Karpas-422 (cell line): ENCODE data around the gene EVX2. TPM values are rescaled to one million over a fixed set of nuclear protein-coding genes. Genes with fewer than 3 reads are reported as not detected.

Experiments used
- DNase-seq: peaks from one replicate; pipeline ENCODE4 v3.0.0-alpha.2; 2015
- H2AFZ ChIP-seq: fragments of 200-600 bp; sonication (generic); 2 replicates; pipeline ENCODE4 v1.6.1; 2014; ENCODE audit warnings: antibody characterized with exemption, low read length, mixed read lengths
- H3K27ac ChIP-seq: fragments of 200-600 bp; sonication (generic); 2 replicates; pipeline ENCODE4 v1.5.1; 2014; ENCODE audit warnings: mild to moderate bottlenecking, low read length, moderate library complexity
- H3K27me3 ChIP-seq: fragments of 200-600 bp; sonication (generic); 2 replicates; pipeline ENCODE4 v1.6.1; 2014; ENCODE audit warnings: low read length, mixed read lengths
- H3K36me3 ChIP-seq: fragments of 200-600 bp; sonication (generic); 2 replicates; pipeline ENCODE4 v1.6.1; 2014; ENCODE audit warnings: low read length, mixed read lengths; ENCODE audit not compliant: insufficient read depth
- H3K4me1 ChIP-seq: fragments of 200-600 bp; sonication (generic); 2 replicates; pipeline ENCODE4 v1.6.1; 2014; ENCODE audit warnings: mild to moderate bottlenecking, low read length, mixed read lengths
- H3K4me2 ChIP-seq: fragments of 200-600 bp; sonication (generic); 2 replicates; pipeline ENCODE4 v1.6.1; 2014; ENCODE audit warnings: low read length, low read depth, mild to moderate bottlenecking; ENCODE audit not compliant: poor library complexity, severe bottlenecking
- H3K4me3 ChIP-seq: fragments of 200-600 bp; sonication (generic); 2 replicates; pipeline ENCODE4 v1.5.1; 2014; ENCODE audit warnings: mild to moderate bottlenecking, antibody characterized with exemption, low read length, mixed read lengths
- H3K79me2 ChIP-seq: fragments of 200-600 bp; sonication (generic); 2 replicates; pipeline ENCODE4 v1.6.1; 2014; ENCODE audit warnings: mild to moderate bottlenecking, low read length, mixed read lengths
- H3K9ac ChIP-seq: fragments of 200-600 bp; sonication (generic); 2 replicates; pipeline ENCODE4 v1.6.0; 2014; ENCODE audit warnings: low read length
- H3K9me2 ChIP-seq: fragments of 200-600 bp; sonication (generic), shearing (Covaris generic); replicated peaks from 2 replicates; pipeline ENCODE4 v1.6.0; 2014; ENCODE audit warnings: mild to moderate bottlenecking, low read length, moderate library complexity; ENCODE audit not compliant: insufficient read depth
- H3K9me3 ChIP-seq: fragments of 300-700, 200-600 bp; sonication (generic); 2 replicates; pipeline ENCODE4 v1.6.1; 2014; ENCODE audit warnings: low read length, mixed read lengths
- H4K20me1 ChIP-seq: fragments of 200-600 bp; sonication (generic); 2 replicates; pipeline ENCODE4 v1.6.1; 2014; ENCODE audit warnings: mild to moderate bottlenecking, antibody characterized with exemption, low read length, low read depth; ENCODE audit not compliant: insufficient read depth
- total RNA-seq: library from RNA; depleted of rRNA; stranded (reverse); fragments of >200 nt; shearing (Covaris generic); gene quantifications from 2 replicates; pipeline ENCODE4 v1.2.3, GENCODE V29; 2014; ENCODE audit warnings: low replicate concordance

Gene EVX2
- total RNA-seq, 1 experiment from 2014 or later, result not detected

- Histone ChIP-seq H3K9me3 (no peaks in the 10 kb centered on the region), H3K27ac (no peak overlapping the region), H3K4me1 (no peaks in the 10 kb centered on the region), H2AFZ (no peak overlapping the region), H3K36me3 (no peaks in the 10 kb centered on the region), H4K20me1 (no peaks in the 10 kb centered on the region), H3K27me3 (no peaks in the 10 kb centered on the region), H3K9ac (no peak overlapping the region), H3K9me2 (no peaks in the 10 kb centered on the region), H3K79me2 (no peaks in the 10 kb centered on the region), H3K4me2 (no peak overlapping the region), H3K4me3 (no peak overlapping the region)
- no peak for DNase-seq
Observed at GRCh38 chr2:176104316-176105077, 20.7 kb upstream of the EVX2 start.

- no peak overlapping the region for H3K4me3 ChIP-seq
- H3K27me3 ChIP-seq, result no peaks in the 10 kb centered on the region
- no peaks in the 10 kb centered on the region for H3K79me2 ChIP-seq
- H2AFZ ChIP-seq, result no peak overlapping the region
- H3K9me2 ChIP-seq, result no peaks in the 10 kb centered on the region
- no peaks in the 10 kb centered on the region for H3K9me3 ChIP-seq
- no peak overlapping the region for H3K27ac ChIP-seq
- H3K36me3 ChIP-seq, result no peaks in the 10 kb centered on the region
- H3K4me2 ChIP-seq, result no peak overlapping the region
- H3K4me1 ChIP-seq, result no peaks in the 10 kb centered on the region
- no peak for DNase-seq
- no peaks in the 10 kb centered on the region for H4K20me1 ChIP-seq
- H3K9ac ChIP-seq, result no peak overlapping the region
Observed at GRCh38 chr2:176103742-176104315, 20.1 kb upstream of the EVX2 start.

- H3K9me3 ChIP-seq, result no peaks in the 10 kb centered on the region
Observed at GRCh38 chr2:176103194-176103593, 19.4 kb upstream of the EVX2 start.

GRCh38 chr2:176102309-176102866, 18.6 kb upstream of the EVX2 start:
- Histone ChIP-seq H3K4me3 (no peak overlapping the region), H3K4me2 (no peak overlapping the region), H3K9ac (no peak overlapping the region), H3K9me2 (no peaks in the 10 kb centered on the region), H3K79me2 (no peaks in the 10 kb centered on the region), H3K4me1 (peaks cover 5% of the 10 kb centered on the region), H3K27ac (no peak overlapping the region), H4K20me1 (no peaks in the 10 kb centered on the region), H3K27me3 (no peaks in the 10 kb centered on the region), H3K9me3 (no peaks in the 10 kb centered on the region), H3K36me3 (no peaks in the 10 kb centered on the region), H2AFZ (no peak overlapping the region)
- DNase-seq, result no peak

More at GRCh38 chr2:176103194-176103593, 19.4 kb upstream of the EVX2 start:
- no peak for DNase-seq
- Histone ChIP-seq H3K9ac (no peak overlapping the region), H4K20me1 (no peaks in the 10 kb centered on the region), H3K27ac (no peak overlapping the region), H2AFZ (no peak overlapping the region), H3K27me3 (no peaks in the 10 kb centered on the region), H3K79me2 (no peaks in the 10 kb centered on the region), H3K4me3 (no peak overlapping the region), H3K4me1 (no peaks in the 10 kb centered on the region), H3K4me2 (no peak overlapping the region), H3K9me2 (no peaks in the 10 kb centered on the region), H3K36me3 (no peaks in the 10 kb centered on the region)

GRCh38 chr2:176101842-176102241, 18.1 kb upstream of the EVX2 start:
- Histone ChIP-seq H3K9ac (no peak overlapping the region), H3K9me3 (no peaks in the 10 kb centered on the region), H3K4me2 (no peak overlapping the region), H3K27ac (no peak overlapping the region), H3K36me3 (no peaks in the 10 kb centered on the region), H3K79me2 (no peaks in the 10 kb centered on the region), H3K9me2 (no peaks in the 10 kb centered on the region), H3K27me3 (no peaks in the 10 kb centered on the region), H4K20me1 (no peaks in the 10 kb centered on the region), H3K4me3 (no peak overlapping the region), H2AFZ (no peak overlapping the region), H3K4me1 (peaks cover 10% of the 10 kb centered on the region)
- DNase-seq, result no peak

GRCh38 chr2:176101216-176101830, 17.6 kb upstream of the EVX2 start:
- H3K4me1 ChIP-seq, result peaks cover 15% of the 10 kb centered on the region
- H2AFZ ChIP-seq, result no peak overlapping the region
- no peak for DNase-seq
- H3K9me2 ChIP-seq, result no peaks in the 10 kb centered on the region
- H3K9me3 ChIP-seq, result no peaks in the 10 kb centered on the region
- no peak overlapping the region for H3K9ac ChIP-seq
- H3K27ac ChIP-seq, result no peak overlapping the region
- no peaks in the 10 kb centered on the region for H3K36me3 ChIP-seq
- no peaks in the 10 kb centered on the region for H4K20me1 ChIP-seq
- H3K4me2 ChIP-seq, result no peak overlapping the region
- H3K27me3 ChIP-seq, result no peaks in the 10 kb centered on the region
- H3K4me3 ChIP-seq, result no peak overlapping the region
- no peaks in the 10 kb centered on the region for H3K79me2 ChIP-seq

GRCh38 chr2:176100547-176101140, 16.9 kb upstream of the EVX2 start:
- H3K79me2 ChIP-seq, result no peaks in the 10 kb centered on the region
- H3K4me1 ChIP-seq, result peaks cover 17% of the 10 kb centered on the region
- no peak overlapping the region for H3K27ac ChIP-seq
- no peak overlapping the region for H2AFZ ChIP-seq
- H3K9ac ChIP-seq, result no peak overlapping the region
- no peaks in the 10 kb centered on the region for H3K36me3 ChIP-seq
- no peaks in the 10 kb centered on the region for H3K27me3 ChIP-seq
- no peaks in the 10 kb centered on the region for H3K9me3 ChIP-seq
- no peak overlapping the region for H3K4me2 ChIP-seq
- no peaks in the 10 kb centered on the region for H3K9me2 ChIP-seq
- no peak overlapping the region for H3K4me3 ChIP-seq
- no peaks in the 10 kb centered on the region for H4K20me1 ChIP-seq
- DNase-seq, result no peak
